Measurements from ENCODE around the gene MYL5. TPM values are rescaled to one million over a fixed set of nuclear protein-coding genes. Genes with fewer than 3 reads are reported as not detected.

Gene MYL5
- total RNA-seq, 1 experiment from 2014 or later: 17.1 TPM

- no peaks in the 10 kb centered on the region for H3K27me3 Mint-ChIP-seq (ENCODE audit: insufficient read depth, unreplicated experiment)
- no peak overlapping the region for H3K27ac Mint-ChIP-seq (ENCODE audit: unreplicated experiment)
- no peaks in the 10 kb centered on the region for H3K36me3 ChIP-seq (ENCODE audit: control insufficient read depth, insufficient read depth, low read length)
- ChIA-PET CTCF (interaction anchor here (0.6 to 0.9 kb wide), 4 partner anchors 10 to 248 kb away, joined by 3 to 5 read pairs (median 4); partner anchors contain the start of genes ATP5ME, GAK, MYL5 and TMEM175), POLR2A (no interaction called here)
- H3K36me3 Mint-ChIP-seq (ENCODE audit: insufficient read depth, unreplicated experiment): peaks cover 13% of the 10 kb centered on the region
- peak in 1 of 2 experiments; percentile 61 for DNase-seq
- no peaks in the 10 kb centered on the region for H3K9me3 ChIP-seq
- H3K9me3 Mint-ChIP-seq (ENCODE audit: unreplicated experiment): no peaks in the 10 kb centered on the region
- H3K4me3 ChIP-seq (ENCODE audit: low read depth, low read length): no peak overlapping the region
- no peak overlapping the region for H3K4me3 Mint-ChIP-seq (ENCODE audit: unreplicated experiment)
- no peaks in the 10 kb centered on the region for H3K27me3 ChIP-seq (replicated peaks; ENCODE audit: control insufficient read depth, insufficient read depth, low read length)
- intact Hi-C loops (cut with micrococcal nuclease; ENCODE audit: unreplicated experiment): no loop called here
- BruUV-seq (replicated peaks): no TSS peak
- H3K4me1 ChIP-seq: peaks cover 26% of the 10 kb centered on the region
- peaks cover 6% of the 10 kb centered on the region for H3K4me1 Mint-ChIP-seq (ENCODE audit: low read depth, unreplicated experiment)
- TF ChIP-seq CTCF (IDR thresholded peaks at IDR 0.05; ENCODE audit: insufficient read depth in 1 of 2, low read depth in 1 of 2, low read length in 1 of 2, severe bottlenecking in 1 of 2, unreplicated experiment in 1 of 2): peak; percentile 35 to 52
Observed at GRCh38 chr4:683982-684622, 9.8 kb downstream of the MYL5 start.

GRCh38 chr4:684623-685327 is 10.4 kb downstream of the MYL5 start:
- Histone ChIP-seq H3K9me3 (no peaks in the 10 kb centered on the region), H3K4me3 (ENCODE audit: low read depth, low read length) (no peak overlapping the region), H3K36me3 (ENCODE audit: control insufficient read depth, insufficient read depth, low read length) (no peaks in the 10 kb centered on the region), H3K27me3 (replicated peaks; ENCODE audit: control insufficient read depth, insufficient read depth, low read length) (no peaks in the 10 kb centered on the region), H3K4me1 (peaks cover 26% of the 10 kb centered on the region)
- H3K9me3 Mint-ChIP-seq (ENCODE audit: unreplicated experiment): no peaks in the 10 kb centered on the region
- CTCF ChIA-PET: interaction anchor here (0.8 to 0.9 kb wide), 2 partner anchors 11 to 247 kb away, joined by 3 to 5 read pairs; partner anchors contain the start of genes ATP5ME, GAK, MYL5 and TMEM175
- TF ChIP-seq CTCF (IDR thresholded peaks at IDR 0.05; ENCODE audit: insufficient read depth in 1 of 2, low read depth in 1 of 2, low read length in 1 of 2, severe bottlenecking in 1 of 2, unreplicated experiment in 1 of 2): no peak
- H3K4me1 Mint-ChIP-seq (ENCODE audit: low read depth, unreplicated experiment): peaks cover 6% of the 10 kb centered on the region
- no TSS peak for BruUV-seq (replicated peaks)
- no peak overlapping the region for H3K27ac Mint-ChIP-seq (ENCODE audit: unreplicated experiment)
- POLR2A ChIA-PET: no interaction called here
- H3K4me3 Mint-ChIP-seq (ENCODE audit: unreplicated experiment): no peak overlapping the region
- DNase-seq: no peak
- peaks cover 17% of the 10 kb centered on the region for H3K36me3 Mint-ChIP-seq (ENCODE audit: insufficient read depth, unreplicated experiment)
- H3K27me3 Mint-ChIP-seq (ENCODE audit: insufficient read depth, unreplicated experiment): no peaks in the 10 kb centered on the region
- intact Hi-C loops (cut with micrococcal nuclease; ENCODE audit: unreplicated experiment): no loop called here

- BruUV-seq (replicated peaks): no TSS peak
- Histone ChIP-seq H3K27me3 (replicated peaks; ENCODE audit: control insufficient read depth, insufficient read depth, low read length) (no peaks in the 10 kb centered on the region), H3K9me3 (no peaks in the 10 kb centered on the region), H3K4me1 (peaks cover 23% of the 10 kb centered on the region), H3K36me3 (ENCODE audit: control insufficient read depth, insufficient read depth, low read length) (no peaks in the 10 kb centered on the region), H3K4me3 (ENCODE audit: low read depth, low read length) (no peak overlapping the region)
- H3K36me3 Mint-ChIP-seq (ENCODE audit: insufficient read depth, unreplicated experiment): peaks cover 10% of the 10 kb centered on the region
- H3K27me3 Mint-ChIP-seq (ENCODE audit: insufficient read depth, unreplicated experiment): no peaks in the 10 kb centered on the region
- ChIA-PET POLR2A (no interaction called here), CTCF (no interaction called here)
- no peak overlapping the region for H3K27ac Mint-ChIP-seq (ENCODE audit: unreplicated experiment)
- TF ChIP-seq CTCF (IDR thresholded peaks at IDR 0.05; ENCODE audit: insufficient read depth in 1 of 2, low read depth in 1 of 2, low read length in 1 of 2, severe bottlenecking in 1 of 2, unreplicated experiment in 1 of 2): no peak
- DNase-seq: no peak
- intact Hi-C loops (cut with micrococcal nuclease; ENCODE audit: unreplicated experiment): no loop called here
- H3K9me3 Mint-ChIP-seq (ENCODE audit: unreplicated experiment): no peaks in the 10 kb centered on the region
- H3K4me1 Mint-ChIP-seq (ENCODE audit: low read depth, unreplicated experiment): peaks cover 6% of the 10 kb centered on the region
- no peak overlapping the region for H3K4me3 Mint-ChIP-seq (ENCODE audit: unreplicated experiment)
Observed at GRCh38 chr4:685679-686412, 11.5 kb downstream of the MYL5 start.

Measured in Caco-2 (cell line).